ENCODE measurements around the gene UGGT2.
"Not testable (repeated sequence)": the region's sequence is repeated elsewhere in the genome, so short reads cannot be mapped to it uniquely, and the experiment has no call there.

UGGT2 gene

DNA sequence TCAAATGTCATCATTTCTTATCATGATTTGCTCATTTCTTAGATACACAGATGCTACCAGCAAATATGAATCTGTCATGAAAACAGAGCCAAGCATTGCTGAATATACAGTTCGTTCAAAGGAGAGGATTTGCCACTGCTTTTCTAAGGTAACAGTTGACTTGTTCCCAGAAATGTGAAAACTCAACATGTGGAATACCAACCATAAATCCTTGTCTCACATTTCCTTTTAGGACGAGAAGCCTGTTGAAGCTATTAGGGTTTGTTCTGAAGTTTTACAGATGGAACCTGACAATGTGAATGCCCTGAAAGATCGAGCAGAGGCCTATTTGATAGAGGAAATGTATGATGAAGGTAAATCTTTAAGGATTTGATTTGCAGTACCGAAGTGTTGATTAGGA lies 289.6 kb downstream of the UGGT2 start:
- Histone ChIP-seq H3K36me3 (ENCODE audit: control insufficient read depth in 2 of 2, insufficient read depth in 2 of 2, low read length in 2 of 2) (peaks cover 17 to 22% of the 10 kb centered on the region in 2 donors), H3K27ac (ENCODE audit: low read depth in 2 of 2, low read length in 2 of 2) (no peak overlapping the region), H3K4me1 (ENCODE audit: control insufficient read depth in 2 of 2, insufficient read depth in 2 of 2, low read length in 2 of 2) (no peaks in the 10 kb centered on the region), H3K9ac (ENCODE audit: low read depth in 1 of 2, low read length in 2 of 2) (no peak overlapping the region), H3K4me3 (ENCODE audit: low read length in 2 of 2) (no peak overlapping the region), H3K9me3 (ENCODE audit: control insufficient read depth in 2 of 2, low read length in 2 of 2) (no peaks in the 10 kb centered on the region), H3K27me3 (ENCODE audit: control insufficient read depth in 2 of 2, insufficient read depth in 2 of 2, low read length in 2 of 2) (no peaks in the 10 kb centered on the region)

DNA sequence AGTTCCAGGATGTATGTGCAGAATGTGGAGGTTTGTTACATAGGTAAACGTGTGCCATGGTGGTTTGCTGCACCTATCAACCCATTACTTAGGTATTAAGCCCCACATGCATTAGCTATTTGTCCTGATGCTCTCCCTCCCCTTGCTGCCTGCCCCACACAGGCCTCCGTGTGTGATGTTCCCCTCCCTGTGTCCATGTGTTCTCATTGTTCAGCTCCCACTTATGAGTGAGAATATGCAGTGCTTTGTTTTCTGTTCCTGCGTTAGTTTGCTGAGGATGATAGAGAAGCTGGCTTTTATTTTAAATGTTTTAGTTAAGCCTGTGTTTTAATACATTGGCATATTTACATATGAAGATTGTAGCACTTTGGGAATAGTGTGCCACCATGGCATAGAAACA lies 290.6 kb downstream of the UGGT2 start:
- H3K36me3 ChIP-seq (ENCODE audit: control insufficient read depth in 2 of 2, insufficient read depth in 2 of 2, low read length in 2 of 2): peaks cover 17 to 22% of the 10 kb centered on the region in 2 donors

DNA sequence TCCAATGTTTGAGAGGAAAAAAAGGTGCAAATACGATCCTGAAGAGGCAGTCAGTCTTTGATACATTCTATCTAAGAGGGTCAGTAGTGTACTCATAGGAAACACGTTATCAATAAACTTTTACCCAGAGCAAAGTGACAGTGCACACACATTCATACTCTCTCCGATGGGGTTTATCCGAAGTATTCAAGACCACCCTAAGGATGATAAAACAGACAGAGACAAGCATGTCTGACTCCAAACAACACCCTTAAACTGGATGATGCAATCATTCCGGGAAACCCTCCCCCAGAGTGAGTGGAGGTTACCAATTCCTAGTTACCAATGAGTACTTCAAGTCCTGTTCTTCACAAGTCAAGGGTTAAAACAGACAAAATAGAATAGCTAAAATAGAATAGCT lies 297.1 kb downstream of the UGGT2 start:
- peaks cover 4% of the 10 kb centered on the region in 2 donors for H3K36me3 ChIP-seq (ENCODE audit: control insufficient read depth in 2 of 2, insufficient read depth in 2 of 2, low read length in 2 of 2)
- H3K9ac ChIP-seq (ENCODE audit: low read depth in 1 of 2, low read length in 2 of 2): no peak overlapping the region
- no peak overlapping the region for H3K4me3 ChIP-seq (ENCODE audit: low read length in 2 of 2)
- H3K27ac ChIP-seq (ENCODE audit: low read depth in 2 of 2, low read length in 2 of 2): no peak overlapping the region
- H3K9me3 ChIP-seq (ENCODE audit: control insufficient read depth in 2 of 2, low read length in 2 of 2): no peaks in the 10 kb centered on the region
- no peaks in the 10 kb centered on the region for H3K4me1 ChIP-seq (ENCODE audit: control insufficient read depth in 2 of 2, insufficient read depth in 2 of 2, low read length in 2 of 2)
- H3K27me3 ChIP-seq (ENCODE audit: control insufficient read depth in 2 of 2, insufficient read depth in 2 of 2, low read length in 2 of 2): no peaks in the 10 kb centered on the region

More for the DNA sequence above, 290.6 kb downstream of the UGGT2 start:
- not testable (repeated sequence) for H3K27me3 ChIP-seq (ENCODE audit: control insufficient read depth in 2 of 2, insufficient read depth in 2 of 2, low read length in 2 of 2); H3K9ac ChIP-seq (ENCODE audit: low read depth in 1 of 2, low read length in 2 of 2); H3K27ac ChIP-seq (ENCODE audit: low read depth in 2 of 2, low read length in 2 of 2); H3K4me1 ChIP-seq (ENCODE audit: control insufficient read depth in 2 of 2, insufficient read depth in 2 of 2, low read length in 2 of 2); H3K9me3 ChIP-seq (ENCODE audit: control insufficient read depth in 2 of 2, low read length in 2 of 2); H3K4me3 ChIP-seq (ENCODE audit: low read length in 2 of 2)

DNA sequence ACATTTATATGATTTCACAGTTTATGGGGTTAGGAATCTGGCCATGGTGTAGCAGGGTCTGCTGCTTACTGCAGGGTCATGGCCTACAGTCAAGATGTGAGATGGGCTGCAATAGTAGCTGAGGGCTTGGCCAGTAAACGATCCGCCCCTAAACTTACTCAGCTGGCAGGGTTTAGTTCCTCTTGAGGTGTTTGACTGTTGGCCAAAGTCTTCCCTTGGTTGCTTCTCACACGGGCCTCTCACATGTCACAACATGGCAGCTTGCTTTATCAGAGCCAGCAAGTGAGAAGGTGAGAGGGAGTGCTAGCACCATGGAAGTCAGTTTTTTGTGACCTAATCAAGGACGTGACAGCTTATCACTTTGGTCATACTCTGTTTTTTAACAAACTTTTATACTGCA lies 299.1 kb downstream of the UGGT2 start:
- Histone ChIP-seq H3K4me3 (ENCODE audit: low read length in 2 of 2) (no peak overlapping the region), H3K9ac (ENCODE audit: low read depth in 1 of 2, low read length in 2 of 2) (no peak overlapping the region), H3K27ac (ENCODE audit: low read depth in 2 of 2, low read length in 2 of 2) (no peak overlapping the region), H3K27me3 (ENCODE audit: control insufficient read depth in 2 of 2, insufficient read depth in 2 of 2, low read length in 2 of 2) (no peaks in the 10 kb centered on the region), H3K9me3 (ENCODE audit: control insufficient read depth in 2 of 2, low read length in 2 of 2) (no peaks in the 10 kb centered on the region), H3K36me3 (ENCODE audit: control insufficient read depth in 2 of 2, insufficient read depth in 2 of 2, low read length in 2 of 2) (no peaks in the 10 kb centered on the region), H3K4me1 (ENCODE audit: control insufficient read depth in 2 of 2, insufficient read depth in 2 of 2, low read length in 2 of 2) (no peaks in the 10 kb centered on the region)

DNA sequence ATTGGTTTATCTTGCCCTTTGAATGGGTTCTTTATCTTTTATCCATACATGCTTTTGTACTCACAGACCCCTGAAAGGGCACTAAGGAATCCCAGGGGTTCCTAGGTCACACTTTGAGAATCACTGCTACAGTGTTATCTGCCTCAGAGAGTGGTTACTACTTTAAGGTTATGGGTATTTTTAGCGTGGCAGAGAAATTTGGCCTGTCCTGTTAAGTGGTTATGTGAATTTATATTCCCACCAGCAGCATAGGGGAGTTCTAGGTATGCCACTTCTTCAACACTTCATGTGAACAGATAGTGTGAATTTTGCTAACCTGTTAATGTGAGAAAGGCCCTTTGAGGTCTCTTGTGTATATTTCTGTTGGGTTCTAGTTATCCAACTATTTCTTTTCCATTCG lies 300.5 kb downstream of the UGGT2 start:
- Histone ChIP-seq H3K27ac (ENCODE audit: low read depth in 2 of 2, low read length in 2 of 2) (no peak overlapping the region), H3K4me1 (ENCODE audit: control insufficient read depth in 2 of 2, insufficient read depth in 2 of 2, low read length in 2 of 2) (no peaks in the 10 kb centered on the region), H3K9me3 (ENCODE audit: control insufficient read depth in 2 of 2, low read length in 2 of 2) (no peaks in the 10 kb centered on the region), H3K27me3 (ENCODE audit: control insufficient read depth in 2 of 2, insufficient read depth in 2 of 2, low read length in 2 of 2) (no peaks in the 10 kb centered on the region), H3K9ac (ENCODE audit: low read depth in 1 of 2, low read length in 2 of 2) (no peak overlapping the region), H3K4me3 (ENCODE audit: low read length in 2 of 2) (no peak overlapping the region), H3K36me3 (ENCODE audit: control insufficient read depth in 2 of 2, insufficient read depth in 2 of 2, low read length in 2 of 2) (no peaks in the 10 kb centered on the region)
